GM10248 (cell line): ENCODE measurements around the gene FRMD5.
A peak's percentile ranks its signal among the peaks of the same experiment; 100 is the strongest.

Source experiments
- CTCF ChIA-PET: fragments of 300-600 bp; sonication (Branson Sonifier 250); formaldehyde crosslinking; extraction: SDS; loops from one replicate; lab custom pipeline; 2021; ENCODE audit warnings: antibody characterized with exemption; lab: Yijun Ruan, JAX
- POLR2A ChIA-PET: fragments of 350-650 bp; sonication (Branson Sonifier 250); formaldehyde crosslinking; extraction: SDS; loops from one replicate; lab custom pipeline; 2020; ENCODE audit warnings: antibody characterized with exemption; lab: Yijun Ruan, JAX
- DNase-seq: peaks from one replicate; pipeline ENCODE4 v3.0.0; 2012; ENCODE audit errors: extremely low spot score
- TF ChIP-seq, protein P1 (sequence below): IDR thresholded peaks from 2 replicates; pipeline ENCODE4 v1.5.1; 2012; ENCODE audit warnings: mild to moderate bottlenecking, low read depth; ENCODE audit errors: extremely low read depth, missing control alignments, control extremely low read depth

The FRMD5 gene

DNA sequence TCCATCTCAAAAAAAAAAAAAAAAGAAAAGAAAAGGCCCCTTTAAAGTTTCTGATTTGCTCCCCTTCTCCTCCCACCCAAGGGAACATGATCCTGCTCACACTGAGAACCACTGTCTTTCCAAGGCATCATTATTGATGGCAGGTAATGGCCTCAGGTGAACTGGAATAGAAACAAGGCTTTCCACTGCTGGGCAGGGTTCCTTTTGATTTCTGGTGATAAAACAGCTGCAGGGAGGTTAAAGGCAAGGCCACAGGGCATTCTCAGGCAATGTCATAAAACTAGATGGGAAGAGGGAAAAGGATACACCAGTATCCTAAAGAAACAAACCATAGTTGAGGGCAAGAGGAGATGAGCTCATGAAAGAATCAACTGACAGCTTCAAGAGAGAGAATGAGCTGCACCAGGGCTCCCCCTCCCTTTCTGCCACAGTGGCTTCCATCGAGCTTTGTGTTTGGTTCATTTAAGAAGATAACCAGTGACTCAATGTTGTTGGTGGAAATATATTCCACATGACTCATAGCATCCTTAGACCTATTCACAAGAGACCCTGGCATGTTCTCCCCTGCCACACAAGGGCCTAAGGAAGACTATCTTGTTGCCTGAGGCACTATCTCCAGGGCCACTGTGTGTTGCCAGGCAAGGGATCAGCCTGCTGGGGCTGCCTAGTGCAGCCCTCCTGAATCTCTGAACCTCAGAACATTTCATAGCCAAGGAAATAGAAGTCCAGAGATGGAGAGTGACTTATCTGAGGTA is 281.9 kb downstream of the FRMD5 start:
- POLR2A ChIA-PET, result no interaction called here
- DNase-seq, result no peak
- CTCF ChIA-PET, result interaction anchor here (1.4 to 3.4 kb wide), 4 partner anchors 9 to 27 kb away, joined by 3 to 13 read pairs (median 4); no protein-coding TSS in a partner anchor
- TF ChIP-seq, protein P1, sequence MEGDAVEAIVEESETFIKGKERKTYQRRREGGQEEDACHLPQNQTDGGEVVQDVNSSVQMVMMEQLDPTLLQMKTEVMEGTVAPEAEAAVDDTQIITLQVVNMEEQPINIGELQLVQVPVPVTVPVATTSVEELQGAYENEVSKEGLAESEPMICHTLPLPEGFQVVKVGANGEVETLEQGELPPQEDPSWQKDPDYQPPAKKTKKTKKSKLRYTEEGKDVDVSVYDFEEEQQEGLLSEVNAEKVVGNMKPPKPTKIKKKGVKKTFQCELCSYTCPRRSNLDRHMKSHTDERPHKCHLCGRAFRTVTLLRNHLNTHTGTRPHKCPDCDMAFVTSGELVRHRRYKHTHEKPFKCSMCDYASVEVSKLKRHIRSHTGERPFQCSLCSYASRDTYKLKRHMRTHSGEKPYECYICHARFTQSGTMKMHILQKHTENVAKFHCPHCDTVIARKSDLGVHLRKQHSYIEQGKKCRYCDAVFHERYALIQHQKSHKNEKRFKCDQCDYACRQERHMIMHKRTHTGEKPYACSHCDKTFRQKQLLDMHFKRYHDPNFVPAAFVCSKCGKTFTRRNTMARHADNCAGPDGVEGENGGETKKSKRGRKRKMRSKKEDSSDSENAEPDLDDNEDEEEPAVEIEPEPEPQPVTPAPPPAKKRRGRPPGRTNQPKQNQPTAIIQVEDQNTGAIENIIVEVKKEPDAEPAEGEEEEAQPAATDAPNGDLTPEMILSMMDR, result no peak

- ChIA-PET CTCF (interaction anchor here (1.1 to 2.1 kb wide), 2 partner anchors 9 to 158 kb away, joined by 3 to 9 read pairs; no protein-coding TSS in a partner anchor), POLR2A (no interaction called here)
- DNase-seq, result no peak
- TF ChIP-seq, protein P1, result no peak
These were observed 282.9 kb downstream of the FRMD5 start for GRCh38 chr15:43912208-43912607.

DNA sequence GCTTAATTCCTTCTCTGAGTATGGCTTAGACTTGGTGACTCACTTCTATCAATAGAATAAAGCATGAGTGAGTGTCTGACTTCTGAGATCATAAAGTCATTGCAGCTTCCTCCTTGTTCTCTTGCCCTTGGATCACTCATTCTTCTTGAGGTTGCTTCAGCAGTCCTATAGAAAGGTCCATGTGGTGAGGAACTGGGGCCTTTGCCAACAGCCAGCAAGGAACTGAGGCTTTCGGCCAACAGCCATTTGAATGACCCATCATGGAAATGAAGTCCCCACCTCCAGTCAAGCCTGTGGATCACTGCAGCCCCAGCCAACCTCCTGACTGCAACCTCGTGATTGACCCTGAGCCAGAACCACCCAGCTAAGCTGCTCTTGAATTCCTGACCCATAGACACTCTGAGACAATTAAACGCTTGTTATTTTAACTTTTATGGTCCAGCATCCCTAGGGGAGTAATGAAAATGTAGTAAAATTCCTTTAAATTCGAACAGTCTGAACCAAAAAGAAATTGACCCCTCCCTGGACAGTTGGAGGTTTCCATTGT is 283.8 kb downstream of the FRMD5 start:
- POLR2A ChIA-PET, result no interaction called here
- CTCF ChIA-PET, result interaction anchor here (1.1 to 2.1 kb wide), 5 partner anchors 9 to 159 kb away, joined by 3 to 9 read pairs (median 4); no protein-coding TSS in a partner anchor
- no peak for DNase-seq
- TF ChIP-seq, protein P1, result no peak

- DNase-seq, result no peak
- CTCF ChIA-PET, result no interaction called here
- TF ChIP-seq, protein P1, result no peak
- POLR2A ChIA-PET, result no interaction called here
These were observed 286.5 kb downstream of the FRMD5 start for GRCh38 chr15:43908516-43909050.

DNA sequence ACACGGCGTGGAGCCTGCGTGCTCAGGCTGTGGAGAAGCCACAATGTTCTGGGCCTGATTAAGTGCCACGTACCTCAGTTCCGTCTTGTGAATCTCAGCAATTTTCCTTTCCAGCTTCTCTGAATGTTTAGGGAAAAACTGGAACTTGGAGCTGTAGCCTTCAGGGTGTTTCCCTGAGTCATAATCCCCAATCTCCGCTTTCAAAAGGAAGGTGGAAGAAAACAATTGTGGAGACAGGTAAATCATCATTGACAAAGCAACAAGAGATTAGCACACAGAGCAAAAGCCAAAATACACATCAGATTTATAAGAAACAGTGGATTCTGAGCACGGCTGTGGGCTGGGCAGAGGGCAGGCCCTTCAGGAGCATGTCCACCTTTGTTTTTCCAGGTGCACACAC is 289.3 kb downstream of the FRMD5 start:
- ChIA-PET POLR2A (no interaction called here), CTCF (interaction anchor here (0.9 to 8.6 kb wide), 4 partner anchors 10 to 158 kb away, joined by 4 to 108 read pairs (median 6); no protein-coding TSS in a partner anchor)
- DNase-seq, result no peak
- TF ChIP-seq, protein P1, result no peak

- CTCF ChIA-PET, result interaction anchor here (0.5 to 8.6 kb wide), 50 partner anchors 10 to 713 kb away, joined by 3 to 108 read pairs (median 4); no protein-coding TSS in a partner anchor
- POLR2A ChIA-PET, result no interaction called here
- TF ChIP-seq, protein P1, result peak; percentile 70
These were observed 291.2 kb downstream of the FRMD5 start for GRCh38 chr15:43903864-43904290.

More at GRCh38 chr15:43903864-43904290, 291.2 kb downstream of the FRMD5 start:
- DNase-seq, result peak; percentile 80
